Dedifferentiated amniotic fluid mesenchymal stem cell (primary cell): Measurements from ENCODE around the gene CYGB.

Experiments used
- DNase-seq: peaks from one replicate; pipeline ENCODE4 v3.0.0-alpha.2; 2016; ENCODE audit errors: extremely low spot score

Gene CYGB

DNA sequence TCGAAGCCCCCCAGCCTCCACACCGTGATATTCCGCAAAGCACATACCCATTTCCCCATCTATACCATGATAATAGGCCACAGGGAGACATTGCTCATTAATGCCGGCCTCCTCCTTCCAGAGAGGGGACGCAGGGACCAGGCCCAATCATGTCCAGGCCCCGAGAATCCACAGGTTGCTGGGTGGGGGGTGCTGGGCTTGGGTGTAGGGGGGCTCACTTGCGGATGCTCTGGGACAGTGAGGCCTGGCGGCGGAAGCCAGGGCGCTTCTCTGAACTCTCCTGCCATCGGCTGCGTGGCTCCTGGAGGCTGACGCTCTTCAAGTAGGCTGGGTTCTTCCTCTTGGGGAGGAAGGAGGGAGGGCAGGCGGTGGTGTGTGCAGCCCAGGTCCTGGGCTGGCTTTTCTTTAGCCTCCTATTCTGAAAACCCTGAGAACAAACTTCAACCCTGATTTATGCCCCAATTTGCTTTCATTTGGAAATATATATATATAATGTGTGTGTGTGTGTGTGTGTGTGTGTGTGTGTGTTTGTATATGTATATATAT, 57.9 kb downstream of the CYGB start:
- no peak for DNase-seq

DNA sequence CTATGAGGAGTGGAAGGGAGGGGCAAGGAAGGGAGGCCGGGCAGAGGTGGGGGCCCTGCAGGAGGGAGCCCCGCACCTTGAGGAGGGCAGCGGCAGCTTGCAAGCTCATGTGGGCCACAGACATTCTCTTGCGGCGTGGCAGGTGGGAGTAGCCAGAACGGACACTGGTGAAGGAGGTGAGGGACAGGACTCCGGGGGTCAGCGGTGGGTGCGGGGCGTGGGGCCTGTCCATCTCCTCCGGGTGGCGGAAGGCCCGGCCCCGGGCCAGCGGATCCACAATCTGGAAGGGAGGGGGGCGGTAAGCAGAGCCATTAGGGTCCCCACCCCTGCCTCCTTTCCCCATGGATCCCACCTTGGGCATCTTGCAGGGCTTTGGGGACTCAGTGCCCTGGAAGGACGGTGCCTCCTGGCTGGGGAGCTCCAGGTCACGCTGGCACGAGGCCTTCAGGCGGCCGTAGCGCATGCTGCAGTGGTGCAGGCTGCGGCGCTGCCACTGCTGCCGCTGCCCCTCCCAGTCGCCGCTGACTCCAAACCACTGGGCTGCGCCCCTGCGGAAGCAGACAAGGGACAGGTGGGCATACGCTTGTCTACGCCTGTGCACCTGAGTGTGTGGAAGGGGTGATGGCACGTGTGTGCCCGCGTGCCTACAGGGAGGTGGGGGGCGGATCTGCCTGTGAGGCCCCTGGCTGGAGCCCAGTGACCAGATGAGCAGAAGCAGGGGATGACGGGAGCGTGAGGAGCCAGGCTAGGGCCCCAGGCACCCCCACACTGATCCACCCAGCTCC, 58.6 kb downstream of the CYGB start:
- no peak for DNase-seq

DNA sequence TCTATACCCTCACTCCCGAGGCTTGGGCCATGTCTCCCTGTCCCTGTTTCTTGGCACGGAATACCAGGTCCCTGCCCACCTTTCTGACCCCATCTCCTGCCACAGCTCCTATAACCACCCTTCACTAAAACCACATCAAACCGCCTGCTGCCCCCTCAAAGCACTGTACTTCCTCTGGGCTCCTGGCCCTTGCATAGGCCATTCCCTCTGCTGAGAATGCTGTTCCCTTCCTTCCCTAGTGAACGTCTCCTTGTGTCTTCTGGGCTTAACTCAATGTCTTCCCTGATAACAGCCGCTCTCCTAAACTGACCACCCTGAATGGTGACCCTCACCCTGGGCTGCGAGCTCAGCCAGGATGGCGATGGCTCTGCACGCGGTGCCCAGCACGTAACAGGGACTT, 59.4 kb downstream of the CYGB start:
- no peak for DNase-seq

DNA sequence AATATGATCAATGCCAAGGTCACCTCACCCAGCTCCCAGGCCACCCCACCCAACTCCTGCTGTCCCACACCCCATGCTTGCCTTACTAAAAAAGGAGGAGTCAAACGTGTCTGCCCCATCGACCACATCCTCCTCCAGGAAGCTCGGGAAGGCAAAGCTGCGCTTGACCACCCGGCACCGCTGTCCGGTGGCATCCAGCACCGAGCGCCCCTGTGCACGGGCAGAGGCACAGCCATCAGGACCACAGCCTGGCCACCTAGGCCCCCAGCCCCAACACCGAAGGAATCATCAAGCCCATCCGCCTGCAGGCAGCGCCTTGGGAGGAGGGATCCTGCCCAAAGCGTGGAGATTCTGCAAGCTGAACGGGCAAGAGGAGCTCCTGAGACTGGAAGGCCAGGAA, 59.9 kb downstream of the CYGB start:
- DNase-seq: no peak
